Choroid plexus epithelial cell (primary cell): ENCODE measurements around the gene TRNP1.

Experiments used
- DNase-seq: peaks from one replicate; pipeline ENCODE4 v3.0.0-alpha.2; 2010; ENCODE audit warnings: low read depth
- H3K4me3 ChIP-seq: 2 replicates; pipeline ENCODE4 v1.5.1; 2011; ENCODE audit warnings: low read depth, mild to moderate bottlenecking, control low read depth, low read length, moderate library complexity
- TF ChIP-seq, protein P1 (sequence below): conservative IDR thresholded peaks from 2 replicates; pipeline ENCODE4 v1.5.1; 2011; ENCODE audit warnings: low read depth, mild to moderate bottlenecking, control low read depth, inconsistent platforms, low read length, moderate library complexity

Gene TRNP1

GRCh38 chr1:27049100-27049499, 55.6 kb downstream of the TRNP1 start:
- H3K4me3 ChIP-seq, result no peak overlapping the region
- DNase-seq, result no peak
- TF ChIP-seq, protein P1, sequence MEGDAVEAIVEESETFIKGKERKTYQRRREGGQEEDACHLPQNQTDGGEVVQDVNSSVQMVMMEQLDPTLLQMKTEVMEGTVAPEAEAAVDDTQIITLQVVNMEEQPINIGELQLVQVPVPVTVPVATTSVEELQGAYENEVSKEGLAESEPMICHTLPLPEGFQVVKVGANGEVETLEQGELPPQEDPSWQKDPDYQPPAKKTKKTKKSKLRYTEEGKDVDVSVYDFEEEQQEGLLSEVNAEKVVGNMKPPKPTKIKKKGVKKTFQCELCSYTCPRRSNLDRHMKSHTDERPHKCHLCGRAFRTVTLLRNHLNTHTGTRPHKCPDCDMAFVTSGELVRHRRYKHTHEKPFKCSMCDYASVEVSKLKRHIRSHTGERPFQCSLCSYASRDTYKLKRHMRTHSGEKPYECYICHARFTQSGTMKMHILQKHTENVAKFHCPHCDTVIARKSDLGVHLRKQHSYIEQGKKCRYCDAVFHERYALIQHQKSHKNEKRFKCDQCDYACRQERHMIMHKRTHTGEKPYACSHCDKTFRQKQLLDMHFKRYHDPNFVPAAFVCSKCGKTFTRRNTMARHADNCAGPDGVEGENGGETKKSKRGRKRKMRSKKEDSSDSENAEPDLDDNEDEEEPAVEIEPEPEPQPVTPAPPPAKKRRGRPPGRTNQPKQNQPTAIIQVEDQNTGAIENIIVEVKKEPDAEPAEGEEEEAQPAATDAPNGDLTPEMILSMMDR, result no peak

GRCh38 chr1:27049607-27050006, 56.1 kb downstream of the TRNP1 start:
- no peak for DNase-seq
- H3K4me3 ChIP-seq, result no peak overlapping the region

More at GRCh38 chr1:27049607-27050006, 56.1 kb downstream of the TRNP1 start:
- TF ChIP-seq, protein P1, result no peak
